ENCODE data around the gene LRRN1. TPM values are rescaled to one million over a fixed set of nuclear protein-coding genes. Genes with fewer than 3 reads are reported as not detected.

The LRRN1 gene
- total RNA-seq, 2 experiments from 2014 or later, result not detected

GRCh38 chr3:3778216-3778615 is 21.0 kb upstream of the LRRN1 start:
- TF ChIP-seq EZH2phosphoT487 (IDR thresholded peaks at IDR 0.05; ENCODE audit: borderline replicate concordance, low read depth, low read length), result no peak
- TF ChIP-seq, protein P1, sequence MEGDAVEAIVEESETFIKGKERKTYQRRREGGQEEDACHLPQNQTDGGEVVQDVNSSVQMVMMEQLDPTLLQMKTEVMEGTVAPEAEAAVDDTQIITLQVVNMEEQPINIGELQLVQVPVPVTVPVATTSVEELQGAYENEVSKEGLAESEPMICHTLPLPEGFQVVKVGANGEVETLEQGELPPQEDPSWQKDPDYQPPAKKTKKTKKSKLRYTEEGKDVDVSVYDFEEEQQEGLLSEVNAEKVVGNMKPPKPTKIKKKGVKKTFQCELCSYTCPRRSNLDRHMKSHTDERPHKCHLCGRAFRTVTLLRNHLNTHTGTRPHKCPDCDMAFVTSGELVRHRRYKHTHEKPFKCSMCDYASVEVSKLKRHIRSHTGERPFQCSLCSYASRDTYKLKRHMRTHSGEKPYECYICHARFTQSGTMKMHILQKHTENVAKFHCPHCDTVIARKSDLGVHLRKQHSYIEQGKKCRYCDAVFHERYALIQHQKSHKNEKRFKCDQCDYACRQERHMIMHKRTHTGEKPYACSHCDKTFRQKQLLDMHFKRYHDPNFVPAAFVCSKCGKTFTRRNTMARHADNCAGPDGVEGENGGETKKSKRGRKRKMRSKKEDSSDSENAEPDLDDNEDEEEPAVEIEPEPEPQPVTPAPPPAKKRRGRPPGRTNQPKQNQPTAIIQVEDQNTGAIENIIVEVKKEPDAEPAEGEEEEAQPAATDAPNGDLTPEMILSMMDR (conservative IDR thresholded peaks at IDR 0.05; ENCODE audit: low read length), result no peak
- BruUV-seq (replicated peaks), result no TSS peak
- CTCF ChIA-PET (ENCODE audit: unreplicated experiment), result no interaction called here
- POLR2A ChIA-PET, result no interaction called here
- Histone ChIP-seq H3K4me1 (ENCODE audit: insufficient read depth, low read length, poor library complexity, severe bottlenecking) (no peaks in the 10 kb centered on the region), H3K9me2 (ENCODE audit: insufficient read depth, low read length) (no peaks in the 10 kb centered on the region), H2AFZ (ENCODE audit: low read length) (no peak overlapping the region), H3K9me3 (ENCODE audit: low read length) (no peaks in the 10 kb centered on the region), H3K27ac (ENCODE audit: low read depth, low read length, poor library complexity, severe bottlenecking) (no peak overlapping the region), H3K4me3 (ENCODE audit: low read depth, low read length, poor library complexity, severe bottlenecking) (no peak overlapping the region), H3K36me3 (ENCODE audit: insufficient read depth, low read length) (no peaks in the 10 kb centered on the region), H3K79me2 (ENCODE audit: insufficient read depth, low read depth, low read length) (no peaks in the 10 kb centered on the region), H4K20me1 (ENCODE audit: insufficient read depth, low read length) (no peaks in the 10 kb centered on the region), H3K4me2 (ENCODE audit: low read length) (no peak overlapping the region)
- intact Hi-C loops (cut with micrococcal nuclease; ENCODE audit: unreplicated experiment), result no loop called here
- no peak for DNase-seq (ENCODE audit: low spot score)

DNA sequence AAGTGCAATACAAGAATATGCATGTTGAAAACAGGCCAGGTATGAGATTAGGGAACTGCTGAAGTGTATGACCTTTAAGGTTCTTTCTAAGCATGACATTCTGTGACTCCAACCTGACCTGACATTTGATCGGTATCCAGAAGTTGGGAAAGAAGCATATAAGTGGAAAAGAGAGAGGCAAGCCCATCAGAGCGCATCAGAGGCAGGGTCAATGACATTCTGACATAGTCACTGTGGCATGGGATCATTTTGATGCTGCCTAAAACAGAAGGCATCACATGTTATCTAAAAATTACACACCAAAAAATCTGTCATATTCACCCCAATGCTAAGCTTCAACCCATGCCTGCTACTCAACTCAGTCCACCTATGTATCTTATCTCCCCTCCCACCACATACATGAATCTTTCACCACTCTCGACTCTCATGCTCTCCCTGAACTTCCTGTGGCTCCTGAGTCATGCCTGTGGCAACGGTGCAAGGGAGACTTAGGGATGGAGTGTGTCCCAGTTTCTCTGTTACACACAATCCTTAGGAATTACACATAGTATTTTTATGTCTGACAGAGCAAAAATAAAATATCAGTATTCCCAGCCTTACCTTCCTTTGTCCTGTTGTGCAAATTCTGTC is 20.5 kb upstream of the LRRN1 start:
- Histone ChIP-seq H3K4me3 (ENCODE audit: low read depth, low read length, poor library complexity, severe bottlenecking) (no peak overlapping the region), H3K9me3 (ENCODE audit: low read length) (no peaks in the 10 kb centered on the region), H3K4me1 (ENCODE audit: insufficient read depth, low read length, poor library complexity, severe bottlenecking) (no peaks in the 10 kb centered on the region), H3K79me2 (ENCODE audit: insufficient read depth, low read depth, low read length) (no peaks in the 10 kb centered on the region), H3K4me2 (ENCODE audit: low read length) (no peak overlapping the region), H2AFZ (ENCODE audit: low read length) (no peak overlapping the region), H3K9me2 (ENCODE audit: insufficient read depth, low read length) (no peaks in the 10 kb centered on the region), H3K27ac (ENCODE audit: low read depth, low read length, poor library complexity, severe bottlenecking) (no peak overlapping the region), H4K20me1 (ENCODE audit: insufficient read depth, low read length) (no peaks in the 10 kb centered on the region), H3K36me3 (ENCODE audit: insufficient read depth, low read length) (no peaks in the 10 kb centered on the region)
- POLR2A ChIA-PET, result interaction anchor here (0.5 to 1.1 kb wide), 2 partner anchors 9 to 48 kb away, joined by 3 to 5 read pairs; no protein-coding TSS in a partner anchor
- no peak for DNase-seq (ENCODE audit: low spot score)
- CTCF ChIA-PET (ENCODE audit: unreplicated experiment), result no interaction called here
- no TSS peak for BruUV-seq (replicated peaks)
- intact Hi-C loops (cut with micrococcal nuclease; ENCODE audit: unreplicated experiment), result no loop called here
- TF ChIP-seq EZH2phosphoT487 (IDR thresholded peaks at IDR 0.05; ENCODE audit: borderline replicate concordance, low read depth, low read length), result no peak
- TF ChIP-seq, protein P1 (conservative IDR thresholded peaks at IDR 0.05; ENCODE audit: low read length), result no peak

- no peak overlapping the region for H2AFZ ChIP-seq (ENCODE audit: low read length)
- H3K9me3 ChIP-seq (ENCODE audit: low read length), result no peaks in the 10 kb centered on the region
- POLR2A ChIA-PET, result no interaction called here
- H3K79me2 ChIP-seq (ENCODE audit: insufficient read depth, low read depth, low read length), result no peaks in the 10 kb centered on the region
- H3K4me1 ChIP-seq (ENCODE audit: insufficient read depth, low read length, poor library complexity, severe bottlenecking), result no peaks in the 10 kb centered on the region
- no peak overlapping the region for H3K4me3 ChIP-seq (ENCODE audit: low read depth, low read length, poor library complexity, severe bottlenecking)
- no peak overlapping the region for H3K4me2 ChIP-seq (ENCODE audit: low read length)
- DNase-seq (ENCODE audit: low spot score), result no peak
- no peak overlapping the region for H3K27ac ChIP-seq (ENCODE audit: low read depth, low read length, poor library complexity, severe bottlenecking)
- TF ChIP-seq EZH2phosphoT487 (IDR thresholded peaks at IDR 0.05; ENCODE audit: borderline replicate concordance, low read depth, low read length), result no peak
- TF ChIP-seq, protein P1 (conservative IDR thresholded peaks at IDR 0.05; ENCODE audit: low read length), result no peak
- H4K20me1 ChIP-seq (ENCODE audit: insufficient read depth, low read length), result no peaks in the 10 kb centered on the region
- H3K36me3 ChIP-seq (ENCODE audit: insufficient read depth, low read length), result no peaks in the 10 kb centered on the region
- intact Hi-C loops (cut with micrococcal nuclease; ENCODE audit: unreplicated experiment), result no loop called here
- BruUV-seq (replicated peaks), result no TSS peak
- CTCF ChIA-PET (ENCODE audit: unreplicated experiment), result no interaction called here
- H3K9me2 ChIP-seq (ENCODE audit: insufficient read depth, low read length), result no peaks in the 10 kb centered on the region
These were observed 16.8 kb upstream of the LRRN1 start for GRCh38 chr3:3782457-3782856.
